ENCODE results near the gene GOLM1.

GOLM1 gene

DNA sequence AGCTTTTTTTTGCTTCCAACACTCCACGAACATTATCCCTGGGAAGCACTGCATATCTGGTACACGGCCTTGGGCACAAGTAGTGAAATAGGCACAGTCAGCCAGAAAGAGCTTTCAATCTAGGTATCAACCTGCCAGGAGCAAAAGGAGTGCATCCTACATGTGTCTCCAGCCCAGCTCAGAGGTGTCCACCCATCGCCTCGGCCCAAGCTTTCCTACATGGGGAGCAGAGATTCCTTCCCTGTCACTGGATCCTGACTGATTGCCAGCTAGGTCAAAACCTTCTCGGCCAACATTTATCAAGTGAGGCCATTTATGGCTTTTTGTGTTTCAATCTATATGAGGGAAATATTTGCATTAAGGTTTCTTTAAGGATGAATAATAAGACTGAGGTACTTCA, 55.8 kb downstream of the GOLM1 start:
- no peak overlapping the region for H3K4me3 ChIP-seq (ENCODE audit: low read depth, low read length)

DNA sequence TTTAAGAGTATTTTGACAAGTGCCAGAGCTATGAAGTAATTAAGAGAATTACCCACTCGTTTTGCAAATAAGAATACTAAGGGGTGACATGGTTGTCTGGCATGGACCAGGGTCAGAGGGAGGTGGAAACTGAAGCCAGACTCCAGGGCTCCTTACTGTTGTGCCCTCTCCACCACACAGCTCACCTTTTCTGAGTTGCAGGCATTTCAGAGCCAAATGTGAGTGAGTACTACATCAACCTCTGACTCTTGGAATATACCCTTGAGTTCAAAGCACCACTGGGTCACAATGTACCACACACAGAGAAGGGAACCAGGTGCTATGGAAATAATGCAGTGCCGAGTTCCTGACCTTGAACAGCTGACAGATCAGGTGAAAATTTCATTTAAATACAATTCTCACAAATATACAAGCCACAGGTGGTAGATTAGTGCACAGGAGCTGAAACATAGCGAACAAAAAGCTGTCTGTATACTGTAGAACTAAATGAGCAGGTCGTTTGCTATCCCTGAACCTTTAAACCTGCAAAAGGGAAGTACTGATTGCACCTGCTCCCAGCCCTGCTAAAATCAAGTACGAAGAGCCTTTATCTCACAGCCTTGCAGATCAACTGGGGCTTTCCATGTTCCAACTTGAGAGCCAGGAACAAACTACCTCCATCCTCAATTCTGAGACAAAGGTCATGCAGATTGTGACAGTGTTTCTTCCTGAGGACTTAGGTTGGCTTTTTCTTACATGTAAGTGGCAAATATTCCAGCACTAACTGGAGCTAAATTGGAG, 57.0 kb downstream of the GOLM1 start:
- H3K4me3 ChIP-seq (ENCODE audit: low read depth, low read length) = no peak overlapping the region

More for the DNA sequence above, 55.8 kb downstream of the GOLM1 start:
- TF ChIP-seq, protein P1, sequence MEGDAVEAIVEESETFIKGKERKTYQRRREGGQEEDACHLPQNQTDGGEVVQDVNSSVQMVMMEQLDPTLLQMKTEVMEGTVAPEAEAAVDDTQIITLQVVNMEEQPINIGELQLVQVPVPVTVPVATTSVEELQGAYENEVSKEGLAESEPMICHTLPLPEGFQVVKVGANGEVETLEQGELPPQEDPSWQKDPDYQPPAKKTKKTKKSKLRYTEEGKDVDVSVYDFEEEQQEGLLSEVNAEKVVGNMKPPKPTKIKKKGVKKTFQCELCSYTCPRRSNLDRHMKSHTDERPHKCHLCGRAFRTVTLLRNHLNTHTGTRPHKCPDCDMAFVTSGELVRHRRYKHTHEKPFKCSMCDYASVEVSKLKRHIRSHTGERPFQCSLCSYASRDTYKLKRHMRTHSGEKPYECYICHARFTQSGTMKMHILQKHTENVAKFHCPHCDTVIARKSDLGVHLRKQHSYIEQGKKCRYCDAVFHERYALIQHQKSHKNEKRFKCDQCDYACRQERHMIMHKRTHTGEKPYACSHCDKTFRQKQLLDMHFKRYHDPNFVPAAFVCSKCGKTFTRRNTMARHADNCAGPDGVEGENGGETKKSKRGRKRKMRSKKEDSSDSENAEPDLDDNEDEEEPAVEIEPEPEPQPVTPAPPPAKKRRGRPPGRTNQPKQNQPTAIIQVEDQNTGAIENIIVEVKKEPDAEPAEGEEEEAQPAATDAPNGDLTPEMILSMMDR (IDR thresholded peaks at IDR 0.05; ENCODE audit: low read depth, low read length) = no peak

DNA sequence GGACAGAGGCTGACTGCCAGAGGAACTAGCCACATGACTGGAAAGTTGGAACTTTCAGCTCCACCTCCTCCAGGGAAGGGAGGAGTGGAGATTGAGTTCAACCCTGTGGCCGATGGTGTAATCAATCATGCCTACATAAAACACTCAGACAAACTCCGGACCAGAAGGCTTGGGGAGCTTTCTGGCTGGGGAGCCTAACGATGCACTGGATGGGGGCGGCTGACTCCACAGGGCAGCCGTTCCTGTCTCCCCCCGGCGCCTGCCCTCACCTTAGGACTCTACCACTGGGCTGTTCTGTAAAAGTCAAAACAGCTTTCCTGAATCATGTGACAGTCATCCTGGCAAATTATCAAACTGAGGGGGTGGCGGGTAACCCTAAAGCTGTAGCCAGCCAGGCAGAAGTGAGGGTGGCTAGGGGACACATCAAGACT, 58.0 kb downstream of the GOLM1 start:
- H3K4me3 ChIP-seq (ENCODE audit: low read depth, low read length) = no peak overlapping the region
- TF ChIP-seq, protein P1 (IDR thresholded peaks at IDR 0.05; ENCODE audit: low read depth, low read length) = no peak

More for the DNA sequence above, 57.0 kb downstream of the GOLM1 start:
- TF ChIP-seq, protein P1 (IDR thresholded peaks at IDR 0.05; ENCODE audit: low read depth, low read length) = no peak

DNA sequence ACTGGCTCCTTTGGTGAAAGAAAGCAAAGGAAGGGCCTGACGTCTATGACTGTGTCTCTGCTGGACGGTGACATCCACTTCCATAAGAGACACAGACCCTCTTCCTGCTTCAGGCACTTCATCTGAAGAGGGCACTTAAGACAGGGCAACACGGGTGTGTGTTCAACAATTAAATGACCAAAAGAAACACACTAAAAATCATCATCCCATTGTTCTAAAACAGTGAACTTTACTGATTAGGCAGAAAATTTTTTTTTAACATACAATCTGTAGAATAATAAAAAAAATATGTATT, 58.5 kb downstream of the GOLM1 start:
- H3K4me3 ChIP-seq (ENCODE audit: low read depth, low read length) = no peak overlapping the region
- TF ChIP-seq, protein P1 (IDR thresholded peaks at IDR 0.05; ENCODE audit: low read depth, low read length) = no peak

DNA sequence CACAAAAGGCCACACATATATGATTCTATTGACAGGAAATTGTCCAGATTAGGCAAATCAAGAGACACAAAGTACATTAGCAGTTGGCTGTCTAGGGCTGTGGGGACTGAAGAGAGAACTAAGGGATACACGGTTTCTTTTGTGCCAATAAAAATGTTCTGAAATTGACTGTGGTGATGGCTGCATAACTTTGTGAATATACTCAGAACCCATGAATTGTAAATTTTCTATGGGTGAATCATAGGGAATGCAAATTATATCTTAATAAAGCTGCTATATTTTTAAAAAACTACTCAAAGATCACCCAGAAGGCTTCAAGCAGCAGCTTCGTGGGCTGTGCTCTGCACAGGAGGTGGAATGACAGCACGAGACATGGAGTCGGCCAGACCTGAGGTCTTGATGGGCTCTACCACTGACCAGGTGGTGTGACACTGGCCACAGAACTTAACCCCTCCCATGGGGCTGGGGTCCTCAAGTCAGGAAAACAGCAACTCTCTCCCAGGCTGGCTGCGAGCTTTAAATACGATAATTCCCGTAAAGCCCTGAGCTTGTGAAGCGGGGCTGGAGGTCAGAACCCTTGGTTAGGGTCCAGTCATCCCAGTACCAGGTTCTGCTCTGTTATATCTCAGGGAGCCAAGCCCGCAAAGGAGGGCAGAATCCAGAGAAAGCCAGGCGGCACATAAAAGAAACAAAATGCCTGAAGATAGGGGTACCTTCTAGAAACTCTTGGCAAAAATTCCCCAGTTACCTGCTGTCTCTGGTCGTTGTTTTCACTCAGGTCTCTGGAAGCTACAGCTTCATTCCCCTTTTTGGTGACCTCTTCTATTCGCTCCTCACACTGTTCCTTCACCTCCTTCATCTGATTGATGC, 59.1 kb downstream of the GOLM1 start:
- H3K4me3 ChIP-seq (ENCODE audit: low read depth, low read length) = no peak overlapping the region
- TF ChIP-seq, protein P1 (IDR thresholded peaks at IDR 0.05; ENCODE audit: low read depth, low read length) = no peak

DNA sequence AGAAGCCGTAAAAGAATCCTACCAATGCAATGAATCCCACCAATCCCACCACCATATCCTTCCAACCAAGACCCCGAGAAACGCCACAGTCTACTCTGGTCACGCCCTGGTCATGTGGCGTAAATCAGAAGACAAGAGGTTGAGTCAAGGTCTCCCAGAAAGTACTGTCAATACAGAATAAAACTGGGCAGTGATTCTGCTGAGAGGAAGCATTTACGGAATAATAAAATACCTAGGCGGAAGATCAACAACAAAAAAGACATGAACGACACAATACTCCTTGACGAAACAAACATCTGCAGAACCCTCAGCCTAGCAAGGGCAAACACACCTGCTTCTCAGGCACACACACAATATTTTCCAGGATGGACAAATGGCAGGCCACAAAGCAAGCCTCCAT, 62.8 kb downstream of the GOLM1 start:
- TF ChIP-seq, protein P1 (IDR thresholded peaks at IDR 0.05; ENCODE audit: low read depth, low read length) = no peak
- H3K4me3 ChIP-seq (ENCODE audit: low read depth, low read length) = no peak overlapping the region

Data from WI38 (cell line).